B cell (primary cell): ENCODE measurements around the gene KLHL26. TPM values are rescaled to one million over a fixed set of nuclear protein-coding genes. Genes with fewer than 3 reads are reported as not detected.

ENCODE experiments used
- ATAC-seq: fragments of 200-7000 bp; cut with Tn5 transposase; one replicate; pipeline ENCODE4 v1.10.0; 2021; ENCODE audit warnings: low read depth, mild to moderate bottlenecking, moderate number of reproducible peaks, moderate library complexity
- CTCF ChIA-PET: fragments of 350-600 bp; sonication (Branson Sonifier 250); formaldehyde crosslinking; loops from one replicate; lab custom pipeline; 2021; ENCODE audit warnings: antibody characterized with exemption, inconsistent platforms; lab: Charles Lee
- POLR2A ChIA-PET: fragments of 350-600 bp; sonication (Branson Sonifier 250); formaldehyde crosslinking; loops from one replicate; lab custom pipeline; 2021; ENCODE audit warnings: antibody characterized with exemption; lab: Charles Lee
- DNase-seq: peaks from one replicate; pipeline ENCODE4 v3.0.0; 2013
- H2AFZ ChIP-seq: 2 replicates; pipeline ENCODE4 v1.6.1; 2012; ENCODE audit warnings: mild to moderate bottlenecking, low read depth, low read length; ENCODE audit not compliant: insufficient read depth, poor library complexity, severe bottlenecking
- H3K27ac ChIP-seq, 2 donors: 1 replicate in 1 of 2; 2 replicates in 1 of 2; pipeline ENCODE4 v1.5.1; 2012 to 2013; ENCODE audit warnings: low read length in 2 of 2, mild to moderate bottlenecking in 2 of 2, moderate library complexity in 1 of 2
- H3K27me3 ChIP-seq, 4 experiments: fragments of 200-600 bp in 1 of 4; sonication (generic) in 1 of 4; replicated peaks in 1 of 4; 1 replicate in 2 of 4; 2 replicates in 2 of 4; pipeline versions ENCODE4 v1.6.1 to v1.7.0; 2013 to 2016; ENCODE audit warnings: low read length in 3 of 4, mild to moderate bottlenecking in 2 of 4, mixed read lengths in 1 of 4, moderate library complexity in 1 of 4; ENCODE audit not compliant: insufficient read depth in 4 of 4, control insufficient read depth in 3 of 4; ENCODE audit errors: control extremely low read depth in 1 of 4
- H3K36me3 ChIP-seq, 2 experiments: replicated peaks in 1 of 2; 1 replicate in 1 of 2; 2 replicates in 1 of 2; pipeline versions ENCODE4 v1.6.1 to v1.7.1; 2013; ENCODE audit warnings: low read length in 1 of 2; ENCODE audit not compliant: insufficient read depth in 2 of 2, control insufficient read depth in 1 of 2; ENCODE audit errors: control extremely low read depth in 1 of 2, extremely low read depth in 1 of 2
- H3K4me1 ChIP-seq, 2 donors: fragments of 200-600 bp in 1 of 2; sonication (generic) in 1 of 2; 1 replicate in 1 of 2; 2 replicates in 1 of 2; pipeline versions ENCODE4 v1.5.1 to v1.6.1; 2013 to 2017; ENCODE audit warnings: low read length in 2 of 2; ENCODE audit not compliant: control insufficient read depth in 2 of 2, insufficient read depth in 2 of 2
- H3K4me2 ChIP-seq: replicated peaks from 2 replicates; pipeline ENCODE3; 2012; ENCODE audit warnings: mild to moderate bottlenecking, low read depth, low read length; ENCODE audit not compliant: poor library complexity, severe bottlenecking
- H3K4me3 ChIP-seq, 5 experiments: fragments of 200-600 bp in 1 of 5; sonication (generic) in 1 of 5; 1 replicate in 3 of 5; 2 replicates in 2 of 5; pipeline versions ENCODE4 v1.5.1 to v1.7.0; 2011 to 2016; ENCODE audit warnings: low read length in 4 of 5, mild to moderate bottlenecking in 4 of 5, low read depth in 2 of 5, control low read depth in 1 of 5, moderate library complexity in 1 of 5; ENCODE audit not compliant: insufficient read depth in 1 of 5; ENCODE audit errors: control extremely low read depth in 1 of 5, extremely low read depth in 1 of 5
- H3K79me2 ChIP-seq: fragments of 200-600 bp; sonication (generic); one replicate; pipeline ENCODE4 v1.6.0; 2016; ENCODE audit warnings: low read length; ENCODE audit not compliant: control insufficient read depth, insufficient read depth
- H3K9ac ChIP-seq: fragments of 200-600 bp; sonication (generic); 2 replicates; pipeline ENCODE4 v1.6.1; 2017; ENCODE audit warnings: mild to moderate bottlenecking, low read length, moderate library complexity
- H3K9me3 ChIP-seq, 3 donors: one replicate each; pipeline versions ENCODE4 v1.6.1 to v1.7.1; 2013; ENCODE audit warnings: low read length in 2 of 3; ENCODE audit not compliant: control insufficient read depth in 2 of 3, insufficient read depth in 1 of 3; ENCODE audit errors: control extremely low read depth in 1 of 3
- H4K20me1 ChIP-seq: 2 replicates; pipeline ENCODE4 v1.6.0; 2012; ENCODE audit warnings: mild to moderate bottlenecking, low read length; ENCODE audit not compliant: insufficient read depth, control insufficient read depth, poor library complexity, severe bottlenecking
- H3K27ac Mint-ChIP-seq: one replicate; pipeline ENCODE4 v1.8.0; 2021; ENCODE audit warnings: mixed read lengths
- H3K27me3 Mint-ChIP-seq: one replicate; pipeline ENCODE4 v1.8.0; 2021; ENCODE audit warnings: mixed read lengths
- H3K4me1 Mint-ChIP-seq: one replicate; pipeline ENCODE4 v1.8.0; 2021; ENCODE audit warnings: mixed read lengths
- H3K4me3 Mint-ChIP-seq: one replicate; pipeline ENCODE4 v1.8.0; 2021; ENCODE audit warnings: mixed read lengths
- H3K9me3 Mint-ChIP-seq: one replicate; pipeline ENCODE4 v1.8.0; 2022; ENCODE audit warnings: mixed read lengths; ENCODE audit not compliant: insufficient read depth
- CTCF ChIP-seq: fragments of 200-600 bp; IDR thresholded peaks from one replicate; pipeline ENCODE4 v1.8.0; 2022; ENCODE audit warnings: antibody characterized with exemption, mild to moderate bottlenecking
- EZH2 ChIP-seq: IDR thresholded peaks from 2 replicates; pipeline ENCODE4 v1.6.1; 2012; ENCODE audit warnings: borderline replicate concordance, low read depth, mild to moderate bottlenecking, moderate library complexity, low read length; ENCODE audit not compliant: insufficient read depth, poor library complexity, severe bottlenecking
- WGBS: methylation state at CpG from one replicate; pipeline ENCODE4 v1.1.5; 2013; ENCODE audit warnings: missing lambda C conversion rate; ENCODE audit not compliant: insufficient coverage; 5-methylcytosine and 5-hydroxymethylcytosine counted together
- intact Hi-C: fragments of 100-400 bp; cut with micrococcal nuclease; formaldehyde crosslinking; loops from one replicate; pipeline ENCODE4 v1.10.0; 2022
- polyA plus RNA-seq: library from polyadenylated mRNA; depleted of rRNA; stranded (reverse); fragments of >200 nt; gene quantifications from 2 replicates; pipeline ENCODE4 v1.2.3, GENCODE V29; 2012
- total RNA-seq, 2 donors: library from RNA; stranded (reverse); fragments of 120-200 nt in 1 of 2; gene quantifications; 1 replicate in 1 of 2; 2 replicates in 1 of 2; pipeline versions ENCODE4 v1.2.3 to v1.2.4, GENCODE V29; 2013 to 2022

Gene KLHL26
- total and polyA plus RNA-seq, 2 donors (not counting 1 experiment from before 2014, with no cell fraction given): 5.0 to 14.6 TPM

GRCh38 chr19:18593367-18594095 lies 43.3 kb upstream of the KLHL26 start:
- intact Hi-C loops: loop anchor here (1.0 to 2.0 kb wide), 3 partner anchors 71 to 347 kb away; partner anchors contain the start of genes ELL and HOMER3
- H3K27me3 Mint-ChIP-seq: peaks cover 7% of the 10 kb centered on the region
- H3K4me1 Mint-ChIP-seq: peaks cover 25% of the 10 kb centered on the region
- Histone ChIP-seq H3K4me2 (peak overlapping the region; percentile 100), H3K27ac (no peak overlapping the region), H3K79me2 (no peaks in the 10 kb centered on the region), H4K20me1 (peaks cover 10% of the 10 kb centered on the region), H3K36me3 (peaks cover 0 to 6% of the 10 kb centered on the region in 2 experiments), H2AFZ (peak overlapping the region; percentile 81), H3K9ac (no peak overlapping the region), H3K9me3 (no peaks in the 10 kb centered on the region), H3K4me3 (peak overlapping the region in 2 of 5 experiments; percentile 51 to 69), H3K4me1 (peaks cover 21 to 42% of the 10 kb centered on the region in 2 donors), H3K27me3 (peaks cover 0 to 22% (median 7%) of the 10 kb centered on the region in 4 experiments)
- 69% methylated on average over 17 of the region's 25 CpGs for WGBS
- no peaks in the 10 kb centered on the region for H3K9me3 Mint-ChIP-seq
- no peak for DNase-seq
- ChIA-PET CTCF (interaction anchor here (0.6 to 6.3 kb wide), 26 partner anchors 8 to 579 kb away, joined by 3 to 47 read pairs (median 4); partner anchors contain the start of genes COPE, DDX49, TMEM59L and UBA52), POLR2A (interaction anchor here (0.6 to 1.0 kb wide), 3 partner anchors 10 to 354 kb away, joined by 3 read pairs; no protein-coding TSS in a partner anchor)
- H3K27ac Mint-ChIP-seq: peak overlapping the region; percentile 59
- TF ChIP-seq EZH2: no peak
- TF ChIP-seq CTCF: no peak
- no peak for ATAC-seq
- peak overlapping the region; percentile 64 for H3K4me3 Mint-ChIP-seq
